Measurements from ENCODE around the gene LSAMP. TPM values are rescaled to one million over a fixed set of nuclear protein-coding genes. Genes with fewer than 3 reads are reported as not detected.

The LSAMP gene
- total RNA-seq, 1 experiment from 2014 or later = not detected

DNA sequence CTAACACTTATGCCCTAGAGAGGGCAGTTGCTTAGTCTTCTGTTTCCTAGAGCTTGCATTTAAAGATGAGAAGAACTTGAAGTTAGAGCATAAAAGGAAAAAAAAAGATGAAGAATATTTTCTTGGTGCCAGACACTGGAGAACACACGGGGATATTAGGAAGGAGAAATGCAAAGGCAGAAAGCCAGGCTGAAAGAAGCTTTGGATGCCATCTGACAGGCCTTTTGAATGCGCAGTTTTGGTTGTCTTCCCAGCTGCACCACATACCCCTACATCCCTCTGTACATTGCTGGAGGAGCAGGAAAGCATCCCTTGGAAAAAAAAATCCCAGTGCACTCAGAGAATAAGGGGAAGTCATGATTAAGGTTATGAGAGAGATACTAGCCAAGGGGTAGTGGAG, 443.1 kb downstream of the LSAMP start:
- intact Hi-C loops (cut with micrococcal nuclease; ENCODE audit: unreplicated experiment) = no loop called here
- H4K20me1 ChIP-seq (ENCODE audit: insufficient read depth) = no peaks in the 10 kb centered on the region
- no peaks in the 10 kb centered on the region; the same call in 1 of the 2 replicates for H3K4me1 ChIP-seq (replicated peaks; ENCODE audit: insufficient read depth)
- H2AFZ ChIP-seq = no peak overlapping the region
- POLR2A ChIA-PET (ENCODE audit: unreplicated experiment) = no interaction called here
- H3K36me3 ChIP-seq (ENCODE audit: low read depth) = no peaks in the 10 kb centered on the region
- no peaks in the 10 kb centered on the region for H3K79me2 ChIP-seq (ENCODE audit: low read depth)
- no peak for TF ChIP-seq EZH2 (IDR thresholded peaks at IDR 0.05; ENCODE audit: low read depth)
- TF ChIP-seq, protein P1, sequence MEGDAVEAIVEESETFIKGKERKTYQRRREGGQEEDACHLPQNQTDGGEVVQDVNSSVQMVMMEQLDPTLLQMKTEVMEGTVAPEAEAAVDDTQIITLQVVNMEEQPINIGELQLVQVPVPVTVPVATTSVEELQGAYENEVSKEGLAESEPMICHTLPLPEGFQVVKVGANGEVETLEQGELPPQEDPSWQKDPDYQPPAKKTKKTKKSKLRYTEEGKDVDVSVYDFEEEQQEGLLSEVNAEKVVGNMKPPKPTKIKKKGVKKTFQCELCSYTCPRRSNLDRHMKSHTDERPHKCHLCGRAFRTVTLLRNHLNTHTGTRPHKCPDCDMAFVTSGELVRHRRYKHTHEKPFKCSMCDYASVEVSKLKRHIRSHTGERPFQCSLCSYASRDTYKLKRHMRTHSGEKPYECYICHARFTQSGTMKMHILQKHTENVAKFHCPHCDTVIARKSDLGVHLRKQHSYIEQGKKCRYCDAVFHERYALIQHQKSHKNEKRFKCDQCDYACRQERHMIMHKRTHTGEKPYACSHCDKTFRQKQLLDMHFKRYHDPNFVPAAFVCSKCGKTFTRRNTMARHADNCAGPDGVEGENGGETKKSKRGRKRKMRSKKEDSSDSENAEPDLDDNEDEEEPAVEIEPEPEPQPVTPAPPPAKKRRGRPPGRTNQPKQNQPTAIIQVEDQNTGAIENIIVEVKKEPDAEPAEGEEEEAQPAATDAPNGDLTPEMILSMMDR (conservative IDR thresholded peaks at IDR 0.05) = no peak
- H3F3A ChIP-seq (ENCODE audit: insufficient read depth, low read depth) = no peaks in the 10 kb centered on the region
- no peak overlapping the region for H3K27ac ChIP-seq
- no peak overlapping the region for H3K4me3 ChIP-seq
- no peak overlapping the region for H3K4me2 ChIP-seq
- CTCF ChIA-PET = no interaction called here
- H3K9me2 ChIP-seq (ENCODE audit: insufficient read depth) = no peaks in the 10 kb centered on the region; the same call in 1 of the 2 replicates
- no peak for DNase-seq
- no TSS peak for BruUV-seq (replicated peaks)
- H3K27me3 ChIP-seq (ENCODE audit: insufficient read depth, low read depth) = no peaks in the 10 kb centered on the region
- no peaks in the 10 kb centered on the region for H3K9me3 ChIP-seq (ENCODE audit: insufficient read depth, low read depth)

DNA sequence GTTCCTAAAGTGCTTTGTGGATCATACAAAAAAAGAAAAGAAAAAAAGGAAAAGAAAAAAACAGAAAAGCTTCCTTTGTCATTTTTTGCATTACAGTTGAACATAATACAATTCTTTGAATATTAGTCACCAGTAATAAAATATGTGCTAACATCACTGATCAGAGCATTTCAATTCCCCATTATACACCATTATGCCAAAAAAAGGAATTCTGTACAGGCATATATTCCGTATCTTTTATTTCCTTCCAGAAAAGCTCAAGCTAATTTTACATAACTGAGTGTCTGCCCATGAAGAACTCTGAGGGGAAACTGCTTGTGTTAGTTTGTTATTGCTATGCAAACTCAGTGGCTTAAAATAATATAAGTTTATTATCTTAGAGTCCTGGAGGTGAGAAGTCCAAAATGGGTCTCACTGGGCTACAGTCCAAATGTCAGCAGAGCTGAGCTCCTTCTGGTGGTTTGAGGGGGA, 444.1 kb downstream of the LSAMP start:
- Histone ChIP-seq H3K79me2 (ENCODE audit: low read depth) (no peaks in the 10 kb centered on the region), H3K36me3 (ENCODE audit: low read depth) (no peaks in the 10 kb centered on the region), H4K20me1 (ENCODE audit: insufficient read depth) (no peaks in the 10 kb centered on the region), H3F3A (ENCODE audit: insufficient read depth, low read depth) (no peaks in the 10 kb centered on the region), H3K27ac (no peak overlapping the region), H3K9me3 (ENCODE audit: insufficient read depth, low read depth) (no peaks in the 10 kb centered on the region), H3K4me1 (replicated peaks; ENCODE audit: insufficient read depth) (no peaks in the 10 kb centered on the region; the same call in 1 of the 2 replicates), H3K9me2 (ENCODE audit: insufficient read depth) (no peaks in the 10 kb centered on the region; the same call in 1 of the 2 replicates), H3K4me2 (no peak overlapping the region), H3K27me3 (ENCODE audit: insufficient read depth, low read depth) (no peaks in the 10 kb centered on the region), H2AFZ (no peak overlapping the region), H3K4me3 (no peak overlapping the region)
- POLR2A ChIA-PET (ENCODE audit: unreplicated experiment) = no interaction called here
- BruUV-seq (replicated peaks) = no TSS peak
- CTCF ChIA-PET = interaction anchor here (1.4 kb wide), 1 partner anchor 15 kb away, joined by 4 read pairs; no protein-coding TSS in a partner anchor
- intact Hi-C loops (cut with micrococcal nuclease; ENCODE audit: unreplicated experiment) = no loop called here
- TF ChIP-seq, protein P1 (conservative IDR thresholded peaks at IDR 0.05) = no peak
- no peak for DNase-seq

DNA sequence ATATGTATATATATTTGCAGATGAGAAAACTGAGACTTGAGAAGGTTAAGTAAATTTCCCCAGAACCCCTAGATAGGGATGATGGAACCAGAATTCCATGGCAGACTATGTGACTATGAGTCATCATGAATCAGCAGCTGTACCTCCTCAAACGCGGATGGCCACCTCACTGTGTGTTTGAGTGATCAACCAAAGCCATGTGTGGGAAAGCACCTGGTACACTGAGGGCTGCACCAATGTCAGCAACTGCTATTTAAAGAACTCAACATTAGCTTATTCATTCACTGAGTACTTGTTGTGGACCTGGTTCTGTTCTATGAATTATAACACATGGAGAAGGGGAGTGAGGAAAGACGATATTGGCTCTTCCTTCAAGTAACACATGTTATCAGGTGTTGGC, 445.0 kb downstream of the LSAMP start:
- Histone ChIP-seq H4K20me1 (ENCODE audit: insufficient read depth) (no peaks in the 10 kb centered on the region), H3F3A (ENCODE audit: insufficient read depth, low read depth) (no peaks in the 10 kb centered on the region), H3K79me2 (ENCODE audit: low read depth) (no peaks in the 10 kb centered on the region), H2AFZ (no peak overlapping the region), H3K27me3 (ENCODE audit: insufficient read depth, low read depth) (no peaks in the 10 kb centered on the region), H3K4me3 (no peak overlapping the region), H3K4me2 (no peak overlapping the region), H3K27ac (no peak overlapping the region), H3K9me3 (ENCODE audit: insufficient read depth, low read depth) (no peaks in the 10 kb centered on the region), H3K4me1 (replicated peaks; ENCODE audit: insufficient read depth) (no peaks in the 10 kb centered on the region; the same call in 1 of the 2 replicates), H3K36me3 (ENCODE audit: low read depth) (no peaks in the 10 kb centered on the region), H3K9me2 (ENCODE audit: insufficient read depth) (no peaks in the 10 kb centered on the region; the same call in 1 of the 2 replicates)
- TF ChIP-seq, protein P1 (conservative IDR thresholded peaks at IDR 0.05) = no peak
- TF ChIP-seq EZH2 (IDR thresholded peaks at IDR 0.05; ENCODE audit: low read depth) = no peak
- intact Hi-C loops (cut with micrococcal nuclease; ENCODE audit: unreplicated experiment) = loop anchor here (1.0 kb wide), 1 partner anchor 59 kb away; no protein-coding TSS in a partner anchor
- ChIA-PET CTCF (interaction anchor here (1.4 kb wide), 1 partner anchor 14 kb away, joined by 4 read pairs; no protein-coding TSS in a partner anchor), POLR2A (ENCODE audit: unreplicated experiment) (no interaction called here)
- peak in 1 of 2 experiments; percentile 59 for DNase-seq
- no TSS peak for BruUV-seq (replicated peaks)

All from PC-9 (cell line).